NCI-H82 treated with DMSO at 0.1 percent for 48 hours (cell line): ENCODE measurements around the gene PIH1D1.

Experiments
- DNase-seq: peaks from one replicate; lab custom pipeline; 2025; ENCODE audit not compliant: unreplicated experiment; lab: John Stamatoyannopoulos, UW

PIH1D1 gene

GRCh38 chr19:49451430-49452181, at the start of gene PIH1D1:
PIH1D1 (minus strand) TSS chr19:49451814; CDS start chr19:49451574, 240 bp downstream.
- peak; percentile 100 for DNase-seq

- no peak for DNase-seq
Measured at GRCh38 chr19:49499030-49499670, 47.5 kb upstream of the PIH1D1 start.

- DNase-seq: no peak
Measured at GRCh38 chr19:49498475-49498874, 46.9 kb upstream of the PIH1D1 start.

- no peak for DNase-seq
Measured at GRCh38 chr19:49497789-49498103, 46.1 kb upstream of the PIH1D1 start.

- DNase-seq: no peak
Measured at GRCh38 chr19:49497047-49497788, 45.6 kb upstream of the PIH1D1 start.

GRCh38 chr19:49496574-49497008, 45.0 kb upstream of the PIH1D1 start:
- DNase-seq: no peak

- no peak for DNase-seq
Measured at GRCh38 chr19:49492573-49493405, 41.2 kb upstream of the PIH1D1 start.

- DNase-seq: no peak
Measured at GRCh38 chr19:49491804-49492572, 40.4 kb upstream of the PIH1D1 start.

GRCh38 chr19:49491030-49491803, 39.6 kb upstream of the PIH1D1 start:
- DNase-seq: no peak

- no peak for DNase-seq
Measured at GRCh38 chr19:49490287-49491029, 38.8 kb upstream of the PIH1D1 start.

- DNase-seq: no peak
Measured at GRCh38 chr19:49489601-49490167, 38.1 kb upstream of the PIH1D1 start.

- DNase-seq: no peak
Measured at GRCh38 chr19:49488863-49489537, 37.4 kb upstream of the PIH1D1 start.

GRCh38 chr19:49488046-49488862, 36.6 kb upstream of the PIH1D1 start:
- no peak for DNase-seq

GRCh38 chr19:49487277-49488045, 35.8 kb upstream of the PIH1D1 start, which contains the start of gene RPL13A:
RPL13A (plus strand) TSS chr19:49487608; CDS start chr19:49487630, 22 bp downstream.
- DNase-seq: peak; percentile 96

- DNase-seq: no peak
Measured at GRCh38 chr19:49486710-49487276, 35.2 kb upstream of the PIH1D1 start.

- DNase-seq: no peak
Measured at GRCh38 chr19:49486232-49486631, 34.6 kb upstream of the PIH1D1 start.
